Measurements from ENCODE around the gene ATP6AP1. TPM values are rescaled to one million over a fixed set of nuclear protein-coding genes. Genes with fewer than 3 reads are reported as not detected.

Gene ATP6AP1
- total RNA-seq, 1 experiment from 2014 or later: 112 TPM

DNA sequence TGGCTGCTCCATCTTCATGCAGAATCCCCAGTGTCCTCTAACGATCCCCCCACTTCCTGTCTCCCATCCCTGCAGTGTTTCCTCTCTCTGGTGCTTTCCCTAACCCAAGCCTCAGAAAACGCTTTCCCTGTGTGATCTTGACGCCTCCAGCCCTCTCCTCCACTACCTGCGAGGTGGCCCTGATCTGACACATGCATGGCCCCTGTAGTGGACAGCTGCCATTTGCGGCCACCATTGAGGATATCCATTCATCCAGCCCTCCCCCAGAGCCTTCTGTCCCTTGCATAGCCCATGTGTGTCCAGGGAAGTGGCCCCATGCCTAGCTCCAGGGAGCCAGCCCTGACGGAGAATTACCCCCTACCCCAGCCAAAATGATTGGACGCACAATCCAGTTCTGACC is 54.8 kb downstream of the ATP6AP1 start:
- H3K4me3 Mint-ChIP-seq (ENCODE audit: unreplicated experiment): no peak overlapping the region
- H3K4me1 ChIP-seq: peaks cover 4% of the 10 kb centered on the region; the same call in 1 of the 2 replicates
- POLR2A ChIA-PET: no interaction called here
- no peak for DNase-seq
- H3K36me3 ChIP-seq (ENCODE audit: control insufficient read depth, insufficient read depth, low read length): 0 out of 2 replicates have a peak, but pooled peaks cover 1% of the 10 kb centered on the region
- intact Hi-C loops (cut with micrococcal nuclease; ENCODE audit: unreplicated experiment): no loop called here
- H3K4me3 ChIP-seq (ENCODE audit: low read depth, low read length): no peak overlapping the region
- TF ChIP-seq, protein P1, sequence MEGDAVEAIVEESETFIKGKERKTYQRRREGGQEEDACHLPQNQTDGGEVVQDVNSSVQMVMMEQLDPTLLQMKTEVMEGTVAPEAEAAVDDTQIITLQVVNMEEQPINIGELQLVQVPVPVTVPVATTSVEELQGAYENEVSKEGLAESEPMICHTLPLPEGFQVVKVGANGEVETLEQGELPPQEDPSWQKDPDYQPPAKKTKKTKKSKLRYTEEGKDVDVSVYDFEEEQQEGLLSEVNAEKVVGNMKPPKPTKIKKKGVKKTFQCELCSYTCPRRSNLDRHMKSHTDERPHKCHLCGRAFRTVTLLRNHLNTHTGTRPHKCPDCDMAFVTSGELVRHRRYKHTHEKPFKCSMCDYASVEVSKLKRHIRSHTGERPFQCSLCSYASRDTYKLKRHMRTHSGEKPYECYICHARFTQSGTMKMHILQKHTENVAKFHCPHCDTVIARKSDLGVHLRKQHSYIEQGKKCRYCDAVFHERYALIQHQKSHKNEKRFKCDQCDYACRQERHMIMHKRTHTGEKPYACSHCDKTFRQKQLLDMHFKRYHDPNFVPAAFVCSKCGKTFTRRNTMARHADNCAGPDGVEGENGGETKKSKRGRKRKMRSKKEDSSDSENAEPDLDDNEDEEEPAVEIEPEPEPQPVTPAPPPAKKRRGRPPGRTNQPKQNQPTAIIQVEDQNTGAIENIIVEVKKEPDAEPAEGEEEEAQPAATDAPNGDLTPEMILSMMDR (IDR thresholded peaks at IDR 0.05; ENCODE audit: insufficient read depth in 1 of 2, low read depth in 1 of 2, low read length in 1 of 2, severe bottlenecking in 1 of 2, unreplicated experiment in 1 of 2): no peak
- no TSS peak for BruUV-seq (replicated peaks)
- no peaks in the 10 kb centered on the region for H3K4me1 Mint-ChIP-seq (ENCODE audit: low read depth, unreplicated experiment)
- H3K27me3 Mint-ChIP-seq (ENCODE audit: insufficient read depth, unreplicated experiment): no peaks in the 10 kb centered on the region
- H3K9me3 ChIP-seq: no peaks in the 10 kb centered on the region
- no peaks in the 10 kb centered on the region for H3K9me3 Mint-ChIP-seq (ENCODE audit: unreplicated experiment)
- CTCF ChIA-PET: no interaction called here
- peaks cover 22% of the 10 kb centered on the region for H3K36me3 Mint-ChIP-seq (ENCODE audit: insufficient read depth, unreplicated experiment)
- H3K27me3 ChIP-seq (replicated peaks; ENCODE audit: control insufficient read depth, insufficient read depth, low read length): no peaks in the 10 kb centered on the region
- H3K27ac Mint-ChIP-seq (ENCODE audit: unreplicated experiment): peak overlapping the region; percentile 48

DNA sequence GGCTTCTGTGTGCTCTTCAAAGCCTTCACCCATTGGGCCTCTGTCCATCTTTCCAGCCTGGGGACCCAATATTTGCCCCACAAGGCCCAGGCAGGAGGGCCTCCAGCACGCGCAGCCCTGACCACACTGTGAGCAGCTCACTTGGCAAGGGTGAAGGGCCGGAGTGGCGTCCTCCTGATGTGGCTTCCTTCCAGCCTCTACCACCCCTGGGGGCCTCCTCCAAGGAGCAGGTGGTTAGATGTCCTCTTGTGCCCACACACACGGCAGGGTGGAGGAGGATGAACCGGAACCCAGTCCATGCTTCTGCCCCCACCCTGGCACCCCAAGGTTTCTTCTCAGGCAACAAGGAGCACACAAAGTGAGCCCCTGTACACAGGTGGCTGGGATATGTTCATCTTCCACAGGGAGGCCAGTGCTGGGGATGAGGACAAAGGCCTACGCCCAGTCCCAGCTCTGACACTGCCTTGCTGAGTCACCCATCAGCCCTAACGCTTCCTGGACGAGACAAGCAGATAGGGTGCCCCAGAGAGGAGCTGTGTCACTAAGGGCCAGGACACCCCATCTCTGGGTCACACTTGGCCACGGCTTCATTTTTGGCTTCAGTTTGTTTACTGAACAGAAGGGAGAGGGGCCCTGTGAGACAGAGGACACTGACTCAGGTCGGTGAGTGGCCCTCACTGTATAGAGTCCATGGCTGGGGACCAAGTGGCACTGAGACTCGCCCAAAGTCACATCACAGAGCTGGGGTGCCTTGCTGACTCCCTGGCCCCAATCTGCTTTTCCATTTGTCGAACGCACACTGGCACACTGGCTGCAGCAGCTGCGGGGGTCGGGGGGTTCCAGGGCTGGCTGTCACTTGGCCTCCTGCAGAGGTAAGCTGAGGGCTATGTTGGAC is 56.0 kb downstream of the ATP6AP1 start:
- Histone ChIP-seq H3K36me3 (ENCODE audit: control insufficient read depth, insufficient read depth, low read length) (0 out of 2 replicates have a peak, but pooled peaks cover 1% of the 10 kb centered on the region), H3K9me3 (no peaks in the 10 kb centered on the region), H3K27me3 (replicated peaks; ENCODE audit: control insufficient read depth, insufficient read depth, low read length) (no peaks in the 10 kb centered on the region), H3K4me3 (ENCODE audit: low read depth, low read length) (no peak overlapping the region), H3K4me1 (peaks cover 4% of the 10 kb centered on the region; the same call in 1 of the 2 replicates)
- no peak for DNase-seq
- H3K4me3 Mint-ChIP-seq (ENCODE audit: unreplicated experiment): no peak overlapping the region
- H3K27ac Mint-ChIP-seq (ENCODE audit: unreplicated experiment): no peak overlapping the region
- BruUV-seq (replicated peaks): no TSS peak
- H3K4me1 Mint-ChIP-seq (ENCODE audit: low read depth, unreplicated experiment): no peaks in the 10 kb centered on the region
- H3K27me3 Mint-ChIP-seq (ENCODE audit: insufficient read depth, unreplicated experiment): no peaks in the 10 kb centered on the region
- TF ChIP-seq, protein P1 (IDR thresholded peaks at IDR 0.05; ENCODE audit: insufficient read depth in 1 of 2, low read depth in 1 of 2, low read length in 1 of 2, severe bottlenecking in 1 of 2, unreplicated experiment in 1 of 2): no peak
- POLR2A ChIA-PET: no interaction called here
- peaks cover 11% of the 10 kb centered on the region for H3K36me3 Mint-ChIP-seq (ENCODE audit: insufficient read depth, unreplicated experiment)
- CTCF ChIA-PET: interaction anchor here (0.5 kb wide), 1 partner anchor 47 kb away, joined by 5 read pairs; no protein-coding TSS in a partner anchor
- no peaks in the 10 kb centered on the region for H3K9me3 Mint-ChIP-seq (ENCODE audit: unreplicated experiment)
- intact Hi-C loops (cut with micrococcal nuclease; ENCODE audit: unreplicated experiment): no loop called here

DNA sequence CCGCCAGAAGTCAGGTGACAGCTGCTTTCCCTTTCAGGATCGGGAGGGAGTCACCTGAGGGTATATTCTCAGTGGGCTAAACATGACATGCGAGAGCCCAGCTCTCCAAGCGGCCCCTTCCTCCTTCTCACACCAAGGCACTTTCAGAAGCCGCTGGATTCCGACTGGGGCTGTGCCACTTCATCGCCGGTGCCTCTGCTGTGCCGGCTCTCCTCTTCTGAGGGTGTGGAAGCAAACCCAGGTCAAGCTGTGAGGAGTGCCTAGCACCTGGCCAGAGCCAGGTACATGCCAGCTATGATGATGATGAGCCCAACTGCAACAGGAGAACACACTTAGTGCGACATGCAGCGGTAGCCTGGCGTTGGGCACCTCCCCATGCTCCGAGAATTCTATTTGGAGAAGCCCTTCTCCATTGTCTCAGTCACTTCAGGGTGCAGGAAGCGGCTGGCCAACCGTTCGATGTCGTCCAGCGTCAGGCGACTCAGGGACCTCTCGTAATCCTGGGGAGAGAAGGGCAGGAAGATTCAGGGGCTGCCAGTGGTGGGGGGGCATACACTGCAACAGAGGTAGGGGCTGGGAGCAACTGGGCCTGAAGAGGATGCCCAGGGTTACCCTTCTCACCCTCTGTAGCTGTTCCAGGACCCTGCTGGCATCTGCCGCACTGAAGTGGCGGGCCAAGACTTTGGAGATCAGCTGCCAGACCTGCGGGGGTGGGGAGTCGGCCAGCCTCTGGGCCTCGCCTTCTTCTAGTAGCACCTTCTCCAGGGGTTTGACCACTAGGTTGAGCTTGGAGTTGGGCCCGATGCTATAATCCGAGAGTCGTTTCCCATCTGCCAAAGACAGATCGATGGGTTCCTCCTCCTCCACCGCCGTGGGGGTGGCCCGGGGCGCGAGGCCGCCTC is 56.9 kb downstream of the ATP6AP1 start:
- peaks cover 4% of the 10 kb centered on the region; the same call in 1 of the 2 replicates for H3K4me1 ChIP-seq
- peaks cover 15% of the 10 kb centered on the region for H3K36me3 Mint-ChIP-seq (ENCODE audit: insufficient read depth, unreplicated experiment)
- TF ChIP-seq, protein P1 (IDR thresholded peaks at IDR 0.05; ENCODE audit: insufficient read depth in 1 of 2, low read depth in 1 of 2, low read length in 1 of 2, severe bottlenecking in 1 of 2, unreplicated experiment in 1 of 2): no peak
- BruUV-seq (replicated peaks): no TSS peak
- H3K4me3 Mint-ChIP-seq (ENCODE audit: unreplicated experiment): peak overlapping the region; percentile 71
- no peaks in the 10 kb centered on the region for H3K27me3 Mint-ChIP-seq (ENCODE audit: insufficient read depth, unreplicated experiment)
- H3K9me3 Mint-ChIP-seq (ENCODE audit: unreplicated experiment): no peaks in the 10 kb centered on the region
- no peaks in the 10 kb centered on the region for H3K9me3 ChIP-seq
- CTCF ChIA-PET: interaction anchor here (0.5 to 0.6 kb wide), 2 partner anchors 42 to 46 kb away, joined by 4 to 5 read pairs; no protein-coding TSS in a partner anchor
- H3K27me3 ChIP-seq (replicated peaks; ENCODE audit: control insufficient read depth, insufficient read depth, low read length): no peaks in the 10 kb centered on the region
- POLR2A ChIA-PET: no interaction called here
- intact Hi-C loops (cut with micrococcal nuclease; ENCODE audit: unreplicated experiment): no loop called here
- no peak for DNase-seq
- H3K36me3 ChIP-seq (ENCODE audit: control insufficient read depth, insufficient read depth, low read length): 0 out of 2 replicates have a peak, but pooled peaks cover 1% of the 10 kb centered on the region
- peak overlapping the region; percentile 70 for H3K4me3 ChIP-seq (ENCODE audit: low read depth, low read length)
- no peak overlapping the region for H3K27ac Mint-ChIP-seq (ENCODE audit: unreplicated experiment)
- no peaks in the 10 kb centered on the region for H3K4me1 Mint-ChIP-seq (ENCODE audit: low read depth, unreplicated experiment)
